GM21786 (cell line): ENCODE results near the gene HRH2.

Source experiments
- ATAC-seq: cut with Tn5 transposase; IDR thresholded peaks from one replicate; pipeline ENCODE4 v1.9.1; 2021; ENCODE audit not compliant: unreplicated experiment

The HRH2 gene

GRCh38 chr5:175674731-175675346, 17.0 kb downstream of the HRH2 start:
- no peak for ATAC-seq

- no peak for ATAC-seq
Observed at GRCh38 chr5:175675873-175676272, 18.0 kb downstream of the HRH2 start.

- ATAC-seq: no peak
Observed at GRCh38 chr5:175677571-175677970, 19.7 kb downstream of the HRH2 start.

- no peak for ATAC-seq
Observed at GRCh38 chr5:175678074-175678473, 20.2 kb downstream of the HRH2 start.

GRCh38 chr5:175679411-175679810, 21.5 kb downstream of the HRH2 start:
- no peak for ATAC-seq

- no peak for ATAC-seq
Observed at GRCh38 chr5:175680020-175680419, 22.1 kb downstream of the HRH2 start.

- no peak for ATAC-seq
Observed at GRCh38 chr5:175680463-175680862, 22.6 kb downstream of the HRH2 start.

- no peak for ATAC-seq
Observed at GRCh38 chr5:175681045-175681967, 23.4 kb downstream of the HRH2 start.

GRCh38 chr5:175681968-175682340, 24.1 kb downstream of the HRH2 start:
- ATAC-seq: no peak

GRCh38 chr5:175682664-175683063, 24.8 kb downstream of the HRH2 start:
- no peak for ATAC-seq

GRCh38 chr5:175683231-175683630, 25.4 kb downstream of the HRH2 start:
- ATAC-seq: no peak

- ATAC-seq: no peak
Observed at GRCh38 chr5:175683921-175684320, 26.1 kb downstream of the HRH2 start.

GRCh38 chr5:175684931-175685330, 27.1 kb downstream of the HRH2 start:
- ATAC-seq: no peak

- ATAC-seq: no peak
Observed at GRCh38 chr5:175685701-175686350, 28.0 kb downstream of the HRH2 start.

- no peak for ATAC-seq
Observed at GRCh38 chr5:175686396-175686795, 28.5 kb downstream of the HRH2 start.

- no peak for ATAC-seq
Observed at GRCh38 chr5:175686826-175687225, 29.0 kb downstream of the HRH2 start.

GRCh38 chr5:175687231-175687701, 29.4 kb downstream of the HRH2 start:
- no peak for ATAC-seq

GRCh38 chr5:175688352-175689146, 30.7 kb downstream of the HRH2 start:
- ATAC-seq: no peak

GRCh38 chr5:175689147-175689991, 31.5 kb downstream of the HRH2 start:
- ATAC-seq: no peak

GRCh38 chr5:175690025-175690424, 32.2 kb downstream of the HRH2 start:
- no peak for ATAC-seq
